ENCODE measurements around the gene RBM15. TPM values are rescaled to one million over a fixed set of nuclear protein-coding genes. Genes with fewer than 3 reads are reported as not detected.

Gene RBM15
- total and polyA plus RNA-seq, 2 of the 4 experiments (the other 2 are of a cell fraction), result 6.3 to 31.7 TPM

- Histone ChIP-seq H2BK5ac (ENCODE audit: low read depth, low read length, poor library complexity, severe bottlenecking) (peak overlapping the region; percentile 1), H2BK120ac (ENCODE audit: low read depth, low read length) (no peak overlapping the region), H2AFZ (replicated peaks; ENCODE audit: low read length, poor library complexity) (peak overlapping the region; percentile 16), H2AK9ac (replicated peaks; ENCODE audit: low read depth, low read length, poor library complexity) (no peak overlapping the region), H2BK15ac (ENCODE audit: low read depth, low read length) (no peak overlapping the region), H4K8ac (ENCODE audit: low read depth in 2 of 2, low read length in 2 of 2) (no peak overlapping the region), H3K9me1 (ENCODE audit: insufficient read depth, low read length) (no peaks in the 10 kb centered on the region; the same call in 1 of the 2 replicates), H3K18ac (ENCODE audit: low read depth, low read length) (no peak overlapping the region), H3K27ac (ENCODE audit: insufficient read depth, low read length) (no peak overlapping the region), H3K4me2 (ENCODE audit: low read depth, low read length) (no peak overlapping the region), H3K4ac (ENCODE audit: low read depth, low read length) (no peak overlapping the region), H2BK20ac (ENCODE audit: low read depth, low read length) (no peak overlapping the region; the same call in 1 of the 2 replicates), H3K79me1 (ENCODE audit: low read depth in 1 of 2, low read length in 2 of 2) (no peaks in the 10 kb centered on the region), H4K5ac (ENCODE audit: low read depth, low read length) (no peak overlapping the region), H3K14ac (replicated peaks; ENCODE audit: low read depth, low read length) (no peak overlapping the region), H4K91ac (ENCODE audit: insufficient read depth, low read depth, low read length) (no peak overlapping the region), H3K9ac (ENCODE audit: low read depth, low read length) (no peak overlapping the region), H2AK5ac (ENCODE audit: low read depth, low read length) (no peak overlapping the region), H4K20me1 (ENCODE audit: insufficient read depth, low read length) (no peaks in the 10 kb centered on the region), H3K56ac (ENCODE audit: extremely low read depth, insufficient read depth, low read length) (no peak overlapping the region), H3K4me3 (ENCODE audit: insufficient read depth, low read depth, low read length) (no peak overlapping the region), H3K36me3 (ENCODE audit: control insufficient read depth, insufficient read depth, low read length) (no peaks in the 10 kb centered on the region), H3K9me3 (ENCODE audit: control insufficient read depth, insufficient read depth, low read length) (no peaks in the 10 kb centered on the region), H3K23ac (ENCODE audit: low read depth, low read length) (no peak overlapping the region), H3K4me1 (ENCODE audit: control insufficient read depth, insufficient read depth, low read length) (peaks cover 12% of the 10 kb centered on the region), H3K27me3 (ENCODE audit: control insufficient read depth, insufficient read depth, low read length) (no peaks in the 10 kb centered on the region; the same call in 1 of the 2 replicates)
- TF ChIP-seq MAFK (IDR thresholded peaks at IDR 0.05; ENCODE audit: low read depth, low read length) (no peak), CHD1 (IDR thresholded peaks at IDR 0.05; ENCODE audit: low read depth, low read length) (no peak), CTCF (conservative IDR thresholded peaks at IDR 0.05; ENCODE audit: low read depth, low read length) (no peak), ELK1 (IDR thresholded peaks at IDR 0.05; ENCODE audit: borderline replicate concordance, low read depth, low read length) (no peak)
- WGBS, 2 experiments (ENCODE audit: extremely low coverage in 2 of 2, insufficient read length in 1 of 2), result 73% methylated on average over 3 of the region's 7 CpGs; no CpG with 5 or more reads in 1 of the 2 experiments
- BruUV-seq (replicated peaks), result no TSS peak
- in situ Hi-C loops (cut with MboI; ENCODE audit: low sequenced_read_pairs), result no loop called here
- intact Hi-C loops (cut with micrococcal nuclease), result loop anchor here (10.0 kb wide), 1 partner anchor 255 kb away; no protein-coding TSS in a partner anchor
- ATAC-seq (ENCODE audit: low read depth), result no peak
- dilution Hi-C loops (cut with HindIII; ENCODE audit: low sequenced_read_pairs, unreplicated experiment), result no loop called here
- DNase-seq, result no peak
- ChIA-PET CTCF (interaction anchor here (0.7 to 3.6 kb wide), 4 partner anchors 31 to 150 kb away, joined by 3 to 33 read pairs (median 8); no protein-coding TSS in a partner anchor), POLR2A (ENCODE audit: unreplicated experiment) (no interaction called here)
Measured at GRCh38 chr1:110310300-110310699, 28.9 kb upstream of the RBM15 start.

All from IMR-90 (cell line).